IPS DF 6.9 (cell line): Measurements from ENCODE around the gene SFRP5.

Experiments used
- DNase-seq: peaks from one replicate; pipeline ENCODE4 v3.0.0-alpha.2; 2013; ENCODE audit warnings: low read depth, low spot score
- H3K27ac ChIP-seq: one replicate; pipeline ENCODE4 v1.5.1; 2013; ENCODE audit warnings: low read length, control low read depth
- H3K27me3 ChIP-seq: 2 replicates; pipeline ENCODE4 v1.6.1; 2013; ENCODE audit warnings: mild to moderate bottlenecking, low read length; ENCODE audit not compliant: control insufficient read depth, insufficient read depth
- H3K36me3 ChIP-seq: 2 replicates; pipeline ENCODE4 v1.6.1; 2013; ENCODE audit warnings: low read length; ENCODE audit not compliant: control insufficient read depth, insufficient read depth
- H3K4me1 ChIP-seq: 2 replicates; pipeline ENCODE4 v1.6.1; 2013; ENCODE audit warnings: low read length; ENCODE audit not compliant: control insufficient read depth, insufficient read depth
- H3K4me3 ChIP-seq: 2 replicates; pipeline ENCODE4 v1.5.1; 2013; ENCODE audit warnings: mild to moderate bottlenecking, low read length
- H3K9me3 ChIP-seq: 2 replicates; pipeline ENCODE4 v1.6.1; 2013; ENCODE audit warnings: low read length, inconsistent platforms; ENCODE audit not compliant: control insufficient read depth, insufficient read depth
- WGBS: extraction: QIAGEN DNeasy Blood & Tissue Kit; methylation state at CpG from one replicate; pipeline ENCODE4 v1.1.7; 2013; ENCODE audit warnings: mixed read lengths, missing lambda C conversion rate; ENCODE audit not compliant: insufficient read length, insufficient coverage; 5-methylcytosine and 5-hydroxymethylcytosine counted together

SFRP5 gene

GRCh38 chr10:97805096-97805884 lies 33.5 kb upstream of the SFRP5 start:
- Histone ChIP-seq H3K27me3 (no peaks in the 10 kb centered on the region), H3K27ac (no peak overlapping the region), H3K36me3 (no peaks in the 10 kb centered on the region), H3K4me3 (no peak overlapping the region), H3K9me3 (no peaks in the 10 kb centered on the region), H3K4me1 (0 out of 2 replicates have a peak, but pooled peaks cover 2% of the 10 kb centered on the region)
- WGBS: no CpG with 5 or more reads among the region's 12 CpGs
- DNase-seq: no peak

GRCh38 chr10:97801422-97801821 lies 29.6 kb upstream of the SFRP5 start:
- Histone ChIP-seq H3K4me3 (no peak overlapping the region), H3K27me3 (no peaks in the 10 kb centered on the region), H3K4me1 (0 out of 2 replicates have a peak, but pooled peaks cover 2% of the 10 kb centered on the region), H3K9me3 (0 out of 2 replicates have a peak, but pooled peaks cover 2% of the 10 kb centered on the region), H3K36me3 (no peaks in the 10 kb centered on the region), H3K27ac (no peak overlapping the region)
- no peak for DNase-seq
- WGBS: no CpG with 5 or more reads among the region's 5 CpGs

- Histone ChIP-seq H3K36me3 (no peaks in the 10 kb centered on the region), H3K4me3 (no peak overlapping the region), H3K4me1 (no peaks in the 10 kb centered on the region), H3K27ac (no peak overlapping the region), H3K9me3 (0 out of 2 replicates have a peak, but pooled peaks cover 2% of the 10 kb centered on the region), H3K27me3 (no peaks in the 10 kb centered on the region)
- no peak for DNase-seq
- no CpG with 5 or more reads among the region's 9 CpGs for WGBS
Observed at GRCh38 chr10:97800474-97800873, 28.7 kb upstream of the SFRP5 start.

GRCh38 chr10:97798958-97799610 lies 27.3 kb upstream of the SFRP5 start:
- Histone ChIP-seq H3K4me3 (no peak overlapping the region), H3K27me3 (no peaks in the 10 kb centered on the region), H3K9me3 (0 out of 2 replicates have a peak, but pooled peaks cover 2% of the 10 kb centered on the region), H3K36me3 (no peaks in the 10 kb centered on the region), H3K4me1 (no peaks in the 10 kb centered on the region), H3K27ac (no peak overlapping the region)
- no CpG with 5 or more reads among the region's 1 CpG for WGBS
- no peak for DNase-seq

GRCh38 chr10:97796651-97797050 lies 24.9 kb upstream of the SFRP5 start:
- Histone ChIP-seq H3K4me1 (no peaks in the 10 kb centered on the region; the same call in 1 of the 2 replicates), H3K27ac (no peak overlapping the region), H3K9me3 (0 out of 2 replicates have a peak, but pooled peaks cover 2% of the 10 kb centered on the region), H3K4me3 (no peak overlapping the region), H3K27me3 (no peaks in the 10 kb centered on the region), H3K36me3 (no peaks in the 10 kb centered on the region)
- WGBS: no CpG with 5 or more reads among the region's 3 CpGs
- no peak for DNase-seq

GRCh38 chr10:97795886-97796285 lies 24.1 kb upstream of the SFRP5 start:
- no peak overlapping the region for H3K4me3 ChIP-seq
- no peaks in the 10 kb centered on the region for H3K27me3 ChIP-seq
- no CpG with 5 or more reads among the region's 4 CpGs for WGBS
- H3K27ac ChIP-seq: no peak overlapping the region
- DNase-seq: no peak
- H3K4me1 ChIP-seq: no peaks in the 10 kb centered on the region; the same call in 1 of the 2 replicates
- 0 out of 2 replicates have a peak, but pooled peaks cover 2% of the 10 kb centered on the region for H3K9me3 ChIP-seq
- H3K36me3 ChIP-seq: no peaks in the 10 kb centered on the region

GRCh38 chr10:97791824-97792721 lies 20.3 kb upstream of the SFRP5 start:
- peak; percentile 72 for DNase-seq
- no peaks in the 10 kb centered on the region for H3K27me3 ChIP-seq

GRCh38 chr10:97789770-97790397 lies 18.1 kb upstream of the SFRP5 start:
- H3K4me1 ChIP-seq: no peaks in the 10 kb centered on the region; the same call in 1 of the 2 replicates
- DNase-seq: no peak
- no peaks in the 10 kb centered on the region for H3K9me3 ChIP-seq
- H3K27me3 ChIP-seq: no peaks in the 10 kb centered on the region
- no CpG with 5 or more reads among the region's 6 CpGs for WGBS
- H3K27ac ChIP-seq: no peak overlapping the region
- H3K36me3 ChIP-seq: no peaks in the 10 kb centered on the region
- no peak overlapping the region for H3K4me3 ChIP-seq

More at GRCh38 chr10:97791824-97792721, 20.3 kb upstream of the SFRP5 start:
- Histone ChIP-seq H3K9me3 (no peaks in the 10 kb centered on the region), H3K4me3 (no peak overlapping the region), H3K36me3 (no peaks in the 10 kb centered on the region), H3K4me1 (no peaks in the 10 kb centered on the region; the same call in 1 of the 2 replicates), H3K27ac (no peak overlapping the region)
- no CpG with 5 or more reads among the region's 13 CpGs for WGBS

- Histone ChIP-seq H3K27me3 (no peaks in the 10 kb centered on the region), H3K36me3 (no peaks in the 10 kb centered on the region), H3K9me3 (no peaks in the 10 kb centered on the region), H3K4me1 (no peaks in the 10 kb centered on the region; the same call in 1 of the 2 replicates), H3K27ac (no peak overlapping the region), H3K4me3 (no peak overlapping the region)
- DNase-seq: no peak
- WGBS: no CpG with 5 or more reads among the region's 22 CpGs
Observed at GRCh38 chr10:97788552-97789442, 17.0 kb upstream of the SFRP5 start.
